UCSD-AML1 (cell line): ENCODE data around the gene LRTM2.
"Not testable (repeated sequence)": the region's sequence is repeated elsewhere in the genome, so short reads cannot be mapped to it uniquely, and the experiment has no call there.

Experiments used
- DNase-seq: peaks from one replicate; lab custom pipeline; 2025; ENCODE audit not compliant: unreplicated experiment; lab: John Stamatoyannopoulos, UW

The LRTM2 gene

DNA sequence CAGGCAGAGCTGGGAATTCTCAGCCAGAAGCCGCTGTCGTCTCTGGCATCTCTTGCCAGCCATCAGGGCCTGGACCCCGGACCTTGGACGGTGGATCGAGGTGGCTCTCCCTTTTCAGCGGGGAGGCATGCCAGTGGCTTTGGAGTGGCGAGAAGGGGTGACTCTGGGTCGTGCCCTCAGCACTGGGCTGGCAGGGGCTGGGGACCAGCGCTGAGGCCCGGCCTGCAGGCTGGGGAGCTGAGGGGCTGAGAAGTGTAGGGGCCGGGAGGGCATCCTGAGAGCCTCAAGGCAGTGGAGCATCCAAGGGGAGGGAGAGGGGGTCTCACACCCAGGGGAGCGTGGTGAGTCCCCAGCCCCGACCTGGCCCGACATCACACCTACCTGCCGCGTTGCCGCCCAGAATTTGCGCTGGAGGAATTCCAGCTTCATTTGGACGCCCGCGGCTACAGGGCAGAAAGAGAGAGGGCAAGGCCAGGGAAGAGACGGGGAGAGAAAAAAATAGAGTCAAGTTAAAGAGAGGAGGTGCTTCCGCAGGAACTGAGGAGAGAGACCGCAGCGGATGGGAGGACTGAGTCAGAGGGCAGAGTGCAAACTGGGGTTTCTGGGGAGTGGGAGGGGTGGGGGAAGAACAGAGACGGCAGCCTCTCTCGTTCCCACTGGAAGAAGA, 9.0 kb upstream of the LRTM2 start:
- DNase-seq = peak; percentile 84

DNA sequence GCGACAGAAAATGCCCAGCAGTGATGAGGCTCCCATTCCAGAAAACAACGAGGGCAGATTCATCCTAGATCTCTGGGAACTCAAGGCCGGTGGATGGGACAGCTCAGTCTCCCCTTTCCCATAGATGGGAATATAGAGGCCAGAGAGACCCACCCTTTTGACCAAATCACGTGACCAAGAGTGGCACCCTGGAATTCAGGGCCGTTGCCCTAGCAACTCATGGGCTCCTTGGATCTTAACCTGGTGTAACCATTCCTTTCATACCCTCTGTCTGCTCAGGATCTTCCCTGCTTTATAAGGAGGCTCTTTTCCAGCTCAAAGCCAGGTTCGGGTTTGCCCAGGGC, 8.4 kb upstream of the LRTM2 start:
- no peak for DNase-seq

DNA sequence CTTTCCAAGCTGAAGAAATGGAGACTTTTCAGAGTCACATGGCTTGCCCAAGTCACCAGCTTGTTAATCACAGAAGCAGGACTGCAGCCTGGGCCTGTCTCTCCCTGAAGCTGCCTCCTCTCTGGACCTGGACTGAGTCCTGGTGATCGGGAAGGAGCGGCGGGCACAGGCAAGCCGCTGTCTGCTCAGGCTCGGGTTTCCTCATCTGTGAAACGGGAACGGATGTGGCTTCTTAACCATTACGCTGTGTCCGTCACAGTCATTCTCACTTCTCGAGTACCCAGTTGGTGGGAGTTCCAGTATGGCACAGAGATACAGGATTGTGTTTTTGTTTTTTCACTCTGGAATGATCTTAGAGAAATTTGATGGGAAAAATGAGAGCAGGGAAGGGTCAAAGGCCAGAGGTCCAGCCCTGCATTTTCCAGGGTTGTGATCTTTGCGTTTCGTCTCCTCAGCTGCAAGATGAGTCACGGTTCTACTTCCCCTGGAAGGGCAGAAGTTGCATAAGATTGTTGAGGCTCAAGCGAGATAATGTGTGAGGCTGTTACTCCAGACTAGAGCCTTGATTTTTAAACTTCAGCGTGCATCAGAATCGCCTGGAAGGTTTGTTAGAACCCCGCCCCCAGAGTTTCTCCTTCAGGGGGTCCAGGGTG, 7.6 kb upstream of the LRTM2 start:
- DNase-seq = peak; percentile 81

DNA sequence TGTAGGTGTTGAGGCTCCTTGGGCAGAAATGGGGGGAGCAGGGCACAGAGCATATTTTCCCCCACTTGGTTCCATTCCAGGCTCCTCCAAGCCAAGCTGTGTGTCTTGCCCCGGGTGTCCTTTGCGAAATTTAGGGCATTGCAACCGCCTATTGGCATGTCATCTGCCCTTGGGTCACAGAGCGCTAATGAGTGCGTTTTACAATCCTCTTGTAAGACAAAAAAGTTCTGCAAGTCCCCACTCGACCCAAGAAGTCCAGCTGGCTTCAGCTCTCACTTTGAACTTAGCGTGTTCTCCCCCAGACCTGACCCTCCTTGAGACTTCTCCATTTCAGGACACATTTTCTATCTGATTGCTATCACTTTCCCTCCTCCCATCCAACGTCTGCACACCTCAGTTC, 6.1 kb upstream of the LRTM2 start:
- DNase-seq = no peak

DNA sequence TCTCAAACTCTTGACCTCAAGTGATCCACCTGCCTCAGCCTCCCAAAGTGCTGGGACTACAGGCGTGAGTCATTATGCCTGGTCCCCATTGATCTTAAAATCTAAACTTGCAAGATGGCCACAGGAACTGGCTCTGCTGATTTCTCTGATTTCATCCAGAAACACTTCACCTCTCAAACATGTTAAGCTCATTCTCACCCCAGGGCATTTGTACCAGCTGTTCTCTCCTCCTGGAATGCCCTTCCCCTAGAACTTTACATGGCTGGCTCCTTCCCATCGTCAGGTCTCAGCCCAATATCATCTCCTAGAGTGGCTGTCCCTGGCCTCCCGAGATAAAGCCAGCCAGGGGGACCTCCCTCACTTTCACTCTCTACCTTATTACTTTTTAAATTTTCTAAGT, 5.3 kb upstream of the LRTM2 start:
- DNase-seq = no peak

DNA sequence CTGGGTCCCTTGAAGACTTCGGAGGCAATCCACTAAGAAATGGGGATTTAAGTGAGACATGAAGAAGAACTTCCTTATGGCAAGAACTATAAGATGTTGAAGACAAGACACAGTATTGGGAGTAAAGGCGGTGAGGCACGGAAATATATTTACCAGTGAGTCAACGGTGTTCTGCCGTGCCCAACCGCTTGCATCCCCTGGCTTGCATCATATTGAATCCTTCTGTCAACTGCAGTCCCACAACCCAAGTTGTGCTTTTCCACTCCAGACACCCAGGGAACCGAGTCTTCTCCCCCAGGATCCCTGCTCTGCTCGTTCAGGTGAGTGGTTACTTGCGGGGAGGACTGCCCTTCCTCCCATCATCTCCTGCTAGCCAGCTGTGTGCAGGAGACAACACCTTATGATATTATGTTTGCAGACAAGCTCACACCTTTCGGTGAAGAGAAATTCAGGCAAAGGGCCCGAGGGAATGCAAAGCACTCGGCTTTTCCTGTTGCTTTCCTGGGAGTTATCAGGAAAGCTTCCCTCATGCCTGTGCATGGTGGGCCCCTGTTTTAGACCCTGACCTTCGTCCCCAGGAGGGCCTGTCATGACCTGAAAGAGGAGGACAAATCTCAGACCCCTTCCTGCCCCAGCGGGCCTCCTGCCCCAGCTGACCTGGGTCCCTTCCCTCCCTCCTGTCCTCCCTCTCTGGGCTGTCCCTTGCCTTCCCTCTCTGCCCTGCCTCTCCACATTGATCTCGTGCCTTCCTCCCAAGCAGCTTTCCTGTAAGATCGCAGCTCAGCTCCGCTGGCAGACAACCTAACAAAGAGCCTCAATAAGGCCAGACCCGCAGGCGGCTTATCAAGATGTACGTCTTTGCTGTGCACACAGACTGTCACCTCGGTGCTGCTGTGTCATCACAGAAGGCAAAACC, 4.3 kb upstream of the LRTM2 start:
- DNase-seq = no peak

DNA sequence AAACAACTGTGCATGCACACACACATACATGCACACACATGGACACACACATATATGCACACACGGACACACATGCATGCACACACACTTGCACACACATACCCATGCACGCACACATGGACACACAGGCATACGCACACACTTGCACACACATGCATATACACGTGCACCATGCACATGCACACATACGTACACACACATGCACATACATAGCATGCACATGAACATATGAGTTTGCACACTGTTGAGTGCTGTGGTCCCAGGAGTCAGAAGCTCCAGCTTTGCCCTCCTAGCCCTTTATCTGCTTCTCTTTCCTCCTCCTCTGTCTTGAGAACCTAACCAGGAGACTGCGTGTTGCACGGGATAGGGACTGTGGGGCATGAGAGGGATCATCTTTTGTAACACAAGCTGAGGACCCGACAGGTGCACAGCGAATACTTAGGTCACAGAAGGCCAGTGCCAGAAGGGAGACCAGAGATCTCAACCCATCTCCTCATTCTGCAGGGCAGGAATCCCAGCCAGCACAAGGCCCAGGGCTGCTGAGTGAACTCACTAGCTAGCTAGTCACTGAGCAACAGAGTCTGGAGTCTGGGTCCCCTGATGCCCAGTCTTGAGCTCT, 3.5 kb upstream of the LRTM2 start:
- DNase-seq = no peak

DNA sequence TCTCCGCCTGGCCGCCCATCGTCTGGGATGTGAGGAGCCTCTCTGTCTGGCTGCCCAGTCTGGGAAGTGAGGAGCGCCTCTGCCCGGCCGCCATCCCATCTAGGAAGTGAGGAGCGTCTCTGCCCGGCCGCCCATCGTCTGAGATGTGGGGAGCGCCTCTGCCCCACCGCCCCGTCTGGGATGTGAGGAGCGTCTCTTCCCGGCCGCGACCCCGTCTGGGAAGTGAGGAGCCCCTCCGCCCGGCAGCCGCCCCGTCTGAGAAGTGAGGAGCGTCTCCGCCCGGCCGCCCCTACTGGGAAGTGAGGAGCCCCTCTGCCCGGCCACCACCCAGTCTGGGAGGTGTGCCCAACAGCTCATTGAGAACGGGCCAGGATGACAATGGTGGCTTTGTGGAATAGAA, 2.4 kb upstream of the LRTM2 start:
- DNase-seq = not testable (repeated sequence)

DNA sequence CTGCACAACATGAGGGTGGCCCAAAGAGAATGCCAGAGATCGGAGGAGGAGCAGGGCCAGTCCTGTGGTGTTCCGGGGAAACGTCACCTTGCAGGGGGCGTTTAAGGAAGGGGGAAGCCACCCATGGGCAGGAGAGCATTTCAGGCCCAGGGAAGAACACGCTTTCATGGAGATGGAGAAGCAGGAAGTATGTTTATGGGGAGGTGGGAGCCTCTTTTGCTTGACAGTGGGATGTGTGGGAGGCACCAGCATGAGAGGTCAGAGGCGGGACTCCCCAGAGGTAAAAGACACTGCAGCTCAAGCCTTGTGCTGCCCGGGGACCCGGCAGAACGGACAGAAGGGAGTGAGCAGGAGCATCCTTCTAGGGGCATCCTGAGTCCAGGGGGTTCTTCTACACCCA, 1.3 kb upstream of the LRTM2 start:
- DNase-seq = no peak

DNA sequence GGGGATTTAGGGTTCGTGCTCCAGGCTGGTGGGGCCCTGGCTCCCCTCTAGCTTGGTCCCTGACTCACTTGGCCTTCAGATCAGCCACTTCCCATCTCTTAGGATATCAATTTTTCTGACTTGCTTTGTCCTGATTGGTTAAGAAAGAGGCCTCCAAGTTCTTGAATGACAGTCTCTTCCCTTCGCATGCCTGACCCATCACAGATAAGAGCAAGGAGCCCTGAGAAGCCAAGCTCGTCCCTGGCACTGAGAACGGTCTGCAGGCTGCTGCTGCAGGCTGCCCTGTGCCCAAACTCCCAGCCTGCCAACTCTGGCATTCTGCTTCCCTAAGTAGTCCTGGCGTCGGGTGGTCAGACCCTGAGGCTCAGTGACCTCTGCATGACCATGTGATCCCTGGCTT, 794 bp upstream of the LRTM2 start:
- no peak for DNase-seq

DNA sequence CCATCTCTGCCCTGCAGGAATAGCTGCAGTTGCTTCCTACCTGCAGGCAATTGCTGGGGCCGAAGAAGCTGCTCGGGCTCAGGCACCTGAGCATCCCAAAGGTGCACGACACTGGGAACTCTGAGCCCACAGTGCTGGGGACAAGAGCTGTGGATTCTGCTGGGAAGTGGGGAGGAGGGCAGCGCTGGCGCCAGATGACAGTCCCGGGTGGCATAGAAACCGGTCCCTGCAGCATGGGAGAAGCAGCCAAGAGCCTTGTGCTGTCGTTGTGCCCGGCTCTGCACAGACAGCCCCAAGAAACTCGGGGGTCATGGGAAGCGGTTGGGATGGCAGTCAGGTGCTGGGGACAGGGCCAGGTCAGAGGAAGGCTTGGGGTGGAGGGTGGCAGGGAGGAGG, 529 bp downstream of the LRTM2 start:
- DNase-seq = no peak

DNA sequence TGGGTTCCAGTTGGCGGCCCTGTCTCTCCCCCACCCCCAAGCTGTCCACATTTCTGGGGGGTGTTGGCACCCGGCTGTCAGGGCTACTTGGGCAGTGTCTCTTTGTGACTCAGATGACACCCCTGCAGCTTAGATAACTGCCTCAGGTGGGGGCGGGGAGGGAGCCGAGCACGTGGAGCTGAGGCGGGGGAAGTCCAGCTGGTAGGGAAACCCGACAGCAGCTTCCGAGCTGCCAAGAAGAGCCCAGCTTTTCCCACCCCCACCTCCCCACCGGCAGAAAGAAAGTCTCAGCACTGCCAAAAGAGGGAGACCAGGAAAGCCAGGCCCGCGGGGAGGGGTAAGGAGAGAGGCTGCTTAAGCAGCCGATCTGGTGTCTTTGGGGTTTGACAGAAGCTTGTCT, 1.4 kb downstream of the LRTM2 start:
- DNase-seq = no peak

DNA sequence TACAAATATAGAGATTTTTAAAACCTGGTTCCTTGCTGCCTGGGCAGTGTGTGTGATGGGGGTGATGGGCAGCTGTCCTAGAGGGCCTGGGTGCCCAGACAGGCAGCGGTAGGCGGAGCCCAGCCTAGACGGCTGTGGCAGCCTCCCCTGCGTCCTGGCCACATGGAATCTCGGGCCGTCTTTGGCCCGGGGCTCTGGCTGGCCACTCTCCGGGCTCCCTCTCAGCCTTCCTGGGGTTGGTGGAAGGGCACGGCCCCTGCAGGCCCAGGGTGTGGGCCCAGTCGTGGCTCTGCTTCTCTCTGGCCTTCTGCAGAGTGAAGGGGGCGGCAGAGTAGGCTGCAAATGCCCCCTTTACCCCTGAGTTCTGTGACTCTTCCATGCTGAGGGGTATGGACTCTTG, 2.3 kb downstream of the LRTM2 start:
- DNase-seq = no peak

DNA sequence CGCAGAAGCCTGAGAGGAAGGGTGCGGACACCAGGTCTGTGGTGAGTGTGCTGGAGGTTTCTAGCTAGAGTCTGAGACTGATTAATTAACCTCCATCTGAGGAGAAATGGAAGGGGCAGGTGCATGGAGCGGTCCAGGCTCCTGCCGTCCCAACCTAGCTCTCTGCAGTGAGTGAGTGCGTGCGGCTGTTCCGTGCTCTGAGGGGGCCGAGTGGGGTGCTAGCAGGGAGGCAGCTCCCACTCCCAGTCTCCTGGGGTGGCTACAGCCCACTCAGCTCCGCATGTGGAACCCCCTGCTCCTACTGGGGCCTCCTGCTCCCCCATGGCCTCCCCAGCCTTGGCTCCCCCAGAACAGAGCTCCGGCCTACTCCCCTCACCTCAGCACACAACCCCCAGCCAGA, 2.9 kb downstream of the LRTM2 start:
- no peak for DNase-seq

DNA sequence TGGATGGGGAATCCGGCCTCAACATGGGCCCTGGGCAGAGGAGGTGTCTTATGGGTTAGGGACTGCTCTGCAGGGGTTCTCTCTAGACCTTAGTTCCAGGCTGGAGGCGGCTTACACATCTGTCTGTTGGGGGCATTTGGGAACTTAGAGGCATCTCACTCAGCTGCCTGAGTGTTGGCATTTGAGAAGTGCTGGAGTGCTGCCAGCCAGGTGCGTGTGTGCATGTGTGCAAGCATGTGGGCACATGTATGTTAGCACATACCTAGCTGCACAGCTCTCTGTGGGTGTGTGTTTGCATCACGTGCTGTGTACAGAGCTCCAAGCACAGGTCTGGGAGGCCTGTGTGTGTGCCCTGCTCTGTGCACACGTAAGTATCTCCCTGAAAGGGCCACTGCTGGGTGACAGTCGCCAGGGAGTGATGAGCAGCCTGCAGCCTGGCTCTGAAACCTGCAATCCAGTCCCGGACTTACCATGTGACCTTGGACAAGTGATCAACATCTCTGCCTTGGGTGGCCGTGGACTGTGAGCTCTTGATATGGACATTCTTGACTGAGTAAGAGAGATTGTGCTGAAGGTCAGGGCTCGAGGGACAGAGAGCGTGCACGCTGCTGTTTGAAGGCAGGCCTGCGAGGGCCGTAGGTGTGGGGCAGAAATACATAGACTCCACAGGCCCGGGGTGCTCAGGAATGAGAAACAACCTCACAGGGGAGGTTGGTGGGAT, 5.2 kb downstream of the LRTM2 start:
- no peak for DNase-seq

DNA sequence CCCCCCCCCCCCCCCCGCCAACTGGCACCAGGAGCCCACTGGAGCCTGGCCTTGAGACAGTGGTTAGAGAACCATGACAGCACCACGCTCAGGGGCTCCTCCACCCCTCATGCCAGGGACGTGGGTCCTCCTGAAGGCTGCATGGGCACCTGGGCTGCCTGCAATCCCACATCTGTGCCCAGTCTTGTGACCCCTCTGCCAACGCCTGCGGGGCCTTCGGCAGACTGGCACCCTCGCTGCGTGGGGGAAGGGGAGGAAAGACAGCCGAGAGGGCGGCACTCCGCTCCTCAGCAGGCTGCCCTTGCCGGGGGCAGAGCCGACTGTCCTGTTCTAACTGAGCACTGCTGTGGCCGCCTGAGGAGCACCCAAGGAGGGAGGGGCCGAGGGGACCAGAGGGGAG, 6.0 kb downstream of the LRTM2 start:
- DNase-seq = no peak

DNA sequence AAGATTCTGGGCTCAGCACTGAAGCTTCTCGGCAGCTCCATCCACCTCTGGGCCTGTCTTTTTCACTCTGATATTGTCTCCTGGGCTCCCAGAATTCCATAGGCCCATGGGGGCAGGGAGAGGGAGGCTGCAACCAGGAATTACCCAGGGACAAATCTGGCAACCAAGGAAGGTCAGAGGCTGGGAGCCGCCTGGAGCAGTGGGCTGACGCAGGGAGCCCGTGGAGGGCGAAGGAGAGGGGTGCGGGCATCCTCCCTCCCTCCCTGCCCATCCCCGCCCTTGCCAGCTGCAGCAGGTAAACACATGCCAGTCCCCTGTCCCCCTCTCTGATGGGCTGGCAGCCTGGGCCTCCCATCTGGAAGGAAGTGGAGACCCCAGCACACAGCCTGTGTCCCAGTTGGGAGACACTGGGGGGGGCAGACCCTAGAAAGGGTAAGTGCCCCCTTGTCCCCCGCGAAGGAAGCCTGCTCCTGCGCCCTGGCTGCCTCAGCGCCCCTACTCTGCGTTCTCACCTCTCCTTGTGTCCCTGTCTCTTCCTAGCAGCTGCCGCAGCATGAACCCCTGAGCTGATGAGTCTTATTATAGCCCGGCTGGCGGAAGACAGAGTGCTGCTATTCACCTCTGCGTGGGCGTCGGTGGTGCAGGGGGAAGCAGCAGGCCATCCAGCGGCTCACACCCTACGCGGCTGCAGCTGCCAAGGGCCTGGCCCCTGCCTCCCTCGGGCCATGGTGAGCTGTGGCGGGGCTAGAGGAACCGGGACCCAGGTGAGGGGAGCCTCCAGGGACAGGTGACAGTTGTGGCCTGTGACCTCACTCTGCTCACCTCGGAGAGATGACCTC, 6.7 kb downstream of the LRTM2 start:
- no peak for DNase-seq

DNA sequence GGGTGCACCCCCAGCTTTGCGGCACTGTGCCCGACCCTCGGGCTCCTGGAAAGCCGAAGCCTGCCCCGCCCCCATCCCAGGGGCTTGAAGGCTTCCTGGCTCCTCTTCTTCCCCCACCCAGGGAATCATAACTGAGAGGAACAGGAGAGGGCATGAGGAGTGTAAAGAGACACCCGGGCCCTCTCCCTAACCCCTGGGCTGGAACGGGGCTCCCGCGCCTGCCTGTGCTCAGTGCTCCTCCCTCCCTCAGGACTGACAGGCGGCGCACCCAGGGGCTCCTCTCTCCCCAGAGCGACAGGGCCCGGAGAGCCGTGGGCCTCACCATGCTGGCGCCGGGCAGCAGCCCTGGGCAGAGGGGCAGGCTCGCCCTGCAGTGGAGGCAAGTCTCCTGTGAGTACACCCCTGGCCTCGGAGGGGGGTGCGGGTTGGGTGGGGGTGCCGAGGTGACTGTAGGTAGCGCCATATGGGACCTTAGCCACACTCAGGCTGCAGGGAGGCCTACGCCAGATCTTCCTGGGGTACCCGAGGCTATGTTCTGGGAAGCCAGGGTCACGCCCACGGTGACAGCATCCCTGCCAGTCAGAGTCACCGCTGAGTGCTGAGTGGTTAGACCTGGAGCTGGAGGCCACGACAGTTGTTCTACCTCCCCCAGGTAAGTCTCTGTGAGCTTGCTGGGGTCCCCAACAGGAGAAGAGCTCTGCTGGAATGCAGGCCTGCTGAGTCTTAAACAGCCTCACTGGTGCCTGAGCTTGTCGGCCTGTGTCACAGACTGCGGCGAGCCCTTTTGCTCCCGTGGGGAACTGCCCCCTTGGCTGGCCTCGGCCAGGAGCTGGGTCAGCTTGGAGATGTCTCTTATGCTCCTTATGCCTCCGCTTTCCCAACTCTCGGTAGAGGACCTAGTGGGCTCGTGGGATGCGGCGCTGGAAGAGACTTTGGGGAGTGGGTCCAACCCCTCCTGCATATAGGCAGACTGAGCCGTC, 7.8 kb downstream of the LRTM2 start:
- DNase-seq = no peak

DNA sequence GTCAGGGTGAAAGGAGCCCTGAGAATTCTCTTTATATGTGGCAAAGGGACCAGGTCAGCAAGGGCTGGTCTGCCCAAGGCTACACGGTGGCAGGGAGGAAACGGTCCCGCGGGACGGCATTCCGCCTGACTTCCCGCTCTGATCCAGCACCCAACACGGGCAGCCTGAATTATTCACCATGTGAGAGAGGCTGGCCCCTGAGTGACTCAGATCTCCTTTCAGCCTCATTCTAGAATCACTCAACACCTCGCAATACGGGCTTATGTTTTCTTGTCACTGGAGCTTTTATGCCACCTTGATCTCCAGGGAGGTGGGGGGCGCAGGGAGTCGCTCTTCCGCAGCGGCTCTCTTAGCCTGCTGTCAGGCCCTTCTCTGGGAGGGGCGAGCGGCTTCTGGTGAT, 8.5 kb downstream of the LRTM2 start:
- no peak for DNase-seq
